Hepatocyte (in vitro differentiated cells): ENCODE data around the gene PRPH. TPM values are rescaled to one million over a fixed set of nuclear protein-coding genes. Genes with fewer than 3 reads are reported as not detected.

Experiments
- DNase-seq: peaks from one replicate; pipeline ENCODE4 v3.0.0-alpha.2; 2016; ENCODE audit warnings: low spot score
- H2AFZ ChIP-seq: fragments of 200-600 bp; sonication (generic); 2 replicates; pipeline ENCODE4 v1.6.0; 2016; ENCODE audit warnings: antibody characterized with exemption, mild to moderate bottlenecking
- H3K27ac ChIP-seq: fragments of 200-600 bp; sonication (generic); 2 replicates; pipeline ENCODE4 v1.5.1; 2016; ENCODE audit warnings: mild to moderate bottlenecking
- H3K27me3 ChIP-seq: fragments of 200-600 bp; sonication (generic); 2 replicates; pipeline ENCODE4 v1.6.1; 2016
- H3K36me3 ChIP-seq: fragments of 200-600 bp; sonication (generic); replicated peaks from 2 replicates; pipeline ENCODE4 v1.5.1; 2016; ENCODE audit warnings: low read depth; ENCODE audit not compliant: insufficient read depth
- H3K4me1 ChIP-seq: fragments of 200-600 bp; sonication (generic); 2 replicates; pipeline ENCODE4 v1.5.1; 2016; ENCODE audit warnings: mild to moderate bottlenecking, moderate library complexity; ENCODE audit not compliant: insufficient read depth
- H3K4me2 ChIP-seq: fragments of 200-600 bp; sonication (generic); 2 replicates; pipeline ENCODE4 v1.6.0; 2016
- H3K4me3 ChIP-seq: fragments of 200-600 bp; sonication (generic); 2 replicates; pipeline ENCODE4 v1.5.1; 2016; ENCODE audit warnings: mild to moderate bottlenecking
- H3K79me2 ChIP-seq: fragments of 200-600 bp; sonication (generic); 2 replicates; pipeline ENCODE4 v1.6.0; 2017; ENCODE audit warnings: mild to moderate bottlenecking
- H3K9me2 ChIP-seq: fragments of 200-600 bp; sonication (generic); replicated peaks from 2 replicates; pipeline ENCODE4 v1.6.0; 2017; ENCODE audit warnings: mild to moderate bottlenecking; ENCODE audit not compliant: insufficient read depth
- H3K9me3 ChIP-seq: fragments of 200-600 bp; sonication (generic); 2 replicates; pipeline ENCODE4 v1.5.1; 2016; ENCODE audit warnings: low read depth, mild to moderate bottlenecking
- H4K20me1 ChIP-seq: fragments of 200-600 bp; sonication (generic); 2 replicates; pipeline ENCODE4 v1.6.0; 2016; ENCODE audit warnings: mild to moderate bottlenecking; ENCODE audit not compliant: insufficient read depth, poor library complexity, severe bottlenecking
- CTCF ChIP-seq: fragments of 200-600 bp; sonication (generic); IDR thresholded peaks from 2 replicates; pipeline ENCODE4 v1.5.1; 2016; ENCODE audit warnings: antibody characterized with exemption, mild to moderate bottlenecking; ENCODE audit not compliant: poor library complexity
- EZH2 ChIP-seq: fragments of 200-600 bp; sonication (generic); IDR thresholded peaks from 2 replicates; pipeline ENCODE4 v1.6.1; 2016; ENCODE audit warnings: antibody characterized with exemption, mild to moderate bottlenecking, borderline replicate concordance
- EZH2phosphoT487 ChIP-seq: fragments of 200-600 bp; sonication (generic); IDR thresholded peaks from one replicate; pipeline ENCODE4 v1.6.1; 2018; ENCODE audit warnings: antibody characterized with exemption, mild to moderate bottlenecking, low read depth, moderate library complexity; ENCODE audit not compliant: unreplicated experiment, severe bottlenecking
- WGBS: methylation state at CpG from one replicate; pipeline ENCODE4 v1.1.6; 2016; ENCODE audit warnings: low lambda C conversion rate; ENCODE audit errors: missing lambda C conversion rate; 5-methylcytosine and 5-hydroxymethylcytosine counted together
- polyA plus RNA-seq: library from polyadenylated mRNA; unstranded; fragments of >200 nt; fragmentation: Nextera tagmentation; extraction: Ambion mirVana; gene quantifications from 2 replicates; pipeline ENCODE4 v1.2.1, GENCODE V29; 2016
- total RNA-seq: library from RNA; depleted of rRNA; stranded (reverse); fragments of >200 nt; gene quantifications from 2 replicates; pipeline ENCODE4 v1.2.3, GENCODE V29; 2014

The PRPH gene
- total and polyA plus RNA-seq, 2 experiments from 2014 or later: 0.70 to 1.7 TPM

- no peak for TF ChIP-seq EZH2phosphoT487
- TF ChIP-seq CTCF: no peak
- TF ChIP-seq EZH2: no peak
- H3K79me2 ChIP-seq: peaks cover 15% of the 10 kb centered on the region
Observed at GRCh38 chr12:49260571-49261363, 34.2 kb upstream of the PRPH start.

GRCh38 chr12:49261721-49262120 is 33.2 kb upstream of the PRPH start:
- H2AFZ ChIP-seq: no peak overlapping the region
- DNase-seq: no peak
- no peaks in the 10 kb centered on the region for H3K36me3 ChIP-seq
- H3K27me3 ChIP-seq: no peaks in the 10 kb centered on the region
- no peak for TF ChIP-seq CTCF
- TF ChIP-seq EZH2: no peak
- TF ChIP-seq EZH2phosphoT487: no peak
- no peak overlapping the region for H3K27ac ChIP-seq
- no peak overlapping the region for H3K4me3 ChIP-seq
- no peaks in the 10 kb centered on the region for H3K9me2 ChIP-seq
- H3K4me2 ChIP-seq: no peak overlapping the region
- peaks cover 1% of the 10 kb centered on the region for H4K20me1 ChIP-seq
- WGBS: 90% methylated on average over 2 of the region's 2 CpGs
- peaks cover 24% of the 10 kb centered on the region for H3K79me2 ChIP-seq
- H3K9me3 ChIP-seq: no peaks in the 10 kb centered on the region
- H3K4me1 ChIP-seq: peaks cover 4% of the 10 kb centered on the region

More at GRCh38 chr12:49260571-49261363, 34.2 kb upstream of the PRPH start:
- peak overlapping the region; percentile 12 for H3K27ac ChIP-seq
- H3K27me3 ChIP-seq: no peaks in the 10 kb centered on the region
- 94% methylated on average over 11 of the region's 11 CpGs for WGBS
- H4K20me1 ChIP-seq: no peaks in the 10 kb centered on the region
- H3K4me2 ChIP-seq: no peak overlapping the region
- H3K4me1 ChIP-seq: peaks cover 4% of the 10 kb centered on the region
- H3K9me3 ChIP-seq: no peaks in the 10 kb centered on the region
- H3K36me3 ChIP-seq: no peaks in the 10 kb centered on the region
- H3K9me2 ChIP-seq: no peaks in the 10 kb centered on the region
- no peak overlapping the region for H3K4me3 ChIP-seq
- no peak for DNase-seq
- H2AFZ ChIP-seq: no peak overlapping the region

GRCh38 chr12:49263400-49263763 is 31.6 kb upstream of the PRPH start:
- no peaks in the 10 kb centered on the region for H3K36me3 ChIP-seq
- H3K9me2 ChIP-seq: no peaks in the 10 kb centered on the region
- H3K27me3 ChIP-seq: no peaks in the 10 kb centered on the region
- peaks cover 13% of the 10 kb centered on the region for H3K4me1 ChIP-seq
- no peak overlapping the region for H3K4me3 ChIP-seq
- no peak overlapping the region for H3K27ac ChIP-seq
- TF ChIP-seq EZH2 (no peak), CTCF (no peak), EZH2phosphoT487 (no peak)
- peak overlapping the region; percentile 80 for H3K4me2 ChIP-seq
- WGBS: 94% methylated on average over 5 of the region's 5 CpGs
- no peaks in the 10 kb centered on the region for H3K9me3 ChIP-seq
- H4K20me1 ChIP-seq: peaks cover 18% of the 10 kb centered on the region
- no peak overlapping the region for H2AFZ ChIP-seq
- DNase-seq: no peak
- H3K79me2 ChIP-seq: peaks cover 40% of the 10 kb centered on the region
